HepG2 (cell line): ENCODE measurements around the gene WDR27. TPM values are rescaled to one million over a fixed set of nuclear protein-coding genes. Genes with fewer than 3 reads are reported as not detected.

Source experiments
- ATAD3A ChIP-seq: sonication (generic); formaldehyde crosslinking; IDR thresholded peaks from 2 replicates; pipeline ENCODE4 v1.4.0; 2020; ENCODE audit warnings: missing genetic modification reagents
- DMTF1 ChIP-seq: sonication (generic); formaldehyde crosslinking; IDR thresholded peaks from 2 replicates; pipeline ENCODE4 v1.4.0; 2020; ENCODE audit warnings: mild to moderate bottlenecking, missing genetic modification reagents
- DR1 ChIP-seq: sonication (generic); formaldehyde crosslinking; IDR thresholded peaks from 2 replicates; pipeline ENCODE4 v1.8.0; 2021; ENCODE audit warnings: mild to moderate bottlenecking, missing genetic modification reagents, inconsistent platforms
- GTF3A ChIP-seq: sonication (generic); formaldehyde crosslinking; conservative IDR thresholded peaks from 2 replicates; pipeline ENCODE4 v1.4.0; 2020; ENCODE audit warnings: mild to moderate bottlenecking, missing genetic modification reagents
- HCFC1 ChIP-seq: fragments of 150-350 bp; IDR thresholded peaks from 2 replicates; pipeline ENCODE4 v1.6.1; 2014; ENCODE audit warnings: low read depth, low read length
- MAFF ChIP-seq: IDR thresholded peaks from 2 replicates; pipeline ENCODE4 v1.6.1; 2011; ENCODE audit warnings: low read depth, low read length, improper control_type of control experiment
- NFATC3 ChIP-seq: sonication (generic); formaldehyde crosslinking; IDR thresholded peaks from 2 replicates; pipeline ENCODE4 v1.5.1; 2020; ENCODE audit warnings: mild to moderate bottlenecking, missing genetic modification reagents
- NKX3-1 ChIP-seq: sonication (generic); formaldehyde crosslinking; IDR thresholded peaks from 2 replicates; pipeline ENCODE4 v1.5.0; 2020; ENCODE audit warnings: missing genetic modification reagents
- ONECUT2 ChIP-seq: sonication (generic); formaldehyde crosslinking; IDR thresholded peaks from 2 replicates; pipeline ENCODE4 v1.4.0; 2020; ENCODE audit warnings: missing genetic modification reagents
- PAWR ChIP-seq: sonication (generic); formaldehyde crosslinking; IDR thresholded peaks from 2 replicates; pipeline ENCODE4 v1.4.0; 2020; ENCODE audit warnings: missing genetic modification reagents, mild to moderate bottlenecking, borderline replicate concordance
- PITX1 ChIP-seq: sonication (generic); formaldehyde crosslinking; IDR thresholded peaks from 2 replicates; pipeline ENCODE4 v1.5.1; 2020; ENCODE audit warnings: mild to moderate bottlenecking, missing genetic modification reagents
- SAP130 ChIP-seq: IDR thresholded peaks from 2 replicates; pipeline ENCODE4 v1.6.1; 2016; ENCODE audit warnings: low read depth
- WIZ ChIP-seq: sonication (generic); formaldehyde crosslinking; IDR thresholded peaks from 2 replicates; pipeline ENCODE4 v1.5.1; 2020; ENCODE audit warnings: mild to moderate bottlenecking, missing genetic modification reagents
- ZBTB10 ChIP-seq: sonication (generic); formaldehyde crosslinking; IDR thresholded peaks from 2 replicates; pipeline ENCODE4 v1.4.0; 2020; ENCODE audit warnings: missing genetic modification reagents, borderline replicate concordance
- ZFP90 ChIP-seq: sonication (generic); formaldehyde crosslinking; IDR thresholded peaks from 2 replicates; pipeline ENCODE4 v1.8.0; 2022; ENCODE audit warnings: missing genetic modification reagents, mild to moderate bottlenecking, inconsistent platforms, borderline replicate concordance
- ZKSCAN1 ChIP-seq: fragments of 150-350 bp; IDR thresholded peaks from 2 replicates; pipeline ENCODE4 v1.6.1; 2014; ENCODE audit warnings: low read length
- ZNF414 ChIP-seq: sonication (generic); formaldehyde crosslinking; IDR thresholded peaks from 2 replicates; pipeline ENCODE4 v1.5.0; 2020; ENCODE audit warnings: missing genetic modification reagents
- ZNF550 ChIP-seq: sonication (generic); formaldehyde crosslinking; IDR thresholded peaks from 2 replicates; pipeline ENCODE4 v1.4.0; 2020; ENCODE audit warnings: mild to moderate bottlenecking, missing genetic modification reagents, borderline replicate concordance
- ZSCAN31 ChIP-seq: sonication (generic); formaldehyde crosslinking; IDR thresholded peaks from 2 replicates; pipeline ENCODE4 v1.5.0; 2020; ENCODE audit warnings: low read depth, mild to moderate bottlenecking, missing genetic modification reagents
- polyA plus RNA-seq, 8 experiments: library from polyadenylated mRNA; depleted of rRNA in 3 of 8; stranded (reverse) in 7 of 8; unstranded in 1 of 8; fragments of >200 nt; fragmentation: Illumina TruSeq in 4 of 8; extraction: Trizol in 4 of 8; gene quantifications; 2 replicates each; pipeline versions ENCODE4 v1.2.1 to v1.2.3, GENCODE V29; 2011 to 2016; ENCODE audit warnings: low read depth in 4 of 8, missing spikeins in 1 of 8, mixed read lengths in 1 of 8; ENCODE audit not compliant: insufficient read depth in 1 of 8
- total RNA-seq, 5 experiments: library from RNA; depleted of rRNA; stranded (reverse); fragments of >200 nt; fragmentation: Illumina TruSeq; extraction: Trizol; gene quantifications; 2 replicates each; pipeline ENCODE4 v1.2.3, GENCODE V29; 2016; ENCODE audit warnings: low read depth in 1 of 5
- TF ChIP-seq, protein P1 (sequence below): sonication (generic); formaldehyde crosslinking; IDR thresholded peaks from 2 replicates; pipeline ENCODE4 v1.5.1; 2020; ENCODE audit warnings: mild to moderate bottlenecking, missing genetic modification reagents, borderline replicate concordance
- TF ChIP-seq, protein P2 (sequence below): sonication (generic); formaldehyde crosslinking; IDR thresholded peaks from 2 replicates; pipeline ENCODE4 v1.8.1; 2023; ENCODE audit warnings: mild to moderate bottlenecking, moderate library complexity, missing genetic modification reagents

WDR27 gene
- total and polyA plus RNA-seq, 2 of the 13 experiments (the other 11 are each of a cell fraction or from before 2014, with no cell fraction given) = 34.1 to 80.3 TPM

- no peak for TF ChIP-seq WIZ (CRISPR knock-in tag)
- TF ChIP-seq NFATC3 = no peak
- no peak for TF ChIP-seq DMTF1
- TF ChIP-seq ZNF550 = no peak
- 0 out of 2 replicates have a peak, but pooled peaks have one; percentile 47 for TF ChIP-seq ZFP90 (CRISPR knock-in tag)
- TF ChIP-seq, protein P1, sequence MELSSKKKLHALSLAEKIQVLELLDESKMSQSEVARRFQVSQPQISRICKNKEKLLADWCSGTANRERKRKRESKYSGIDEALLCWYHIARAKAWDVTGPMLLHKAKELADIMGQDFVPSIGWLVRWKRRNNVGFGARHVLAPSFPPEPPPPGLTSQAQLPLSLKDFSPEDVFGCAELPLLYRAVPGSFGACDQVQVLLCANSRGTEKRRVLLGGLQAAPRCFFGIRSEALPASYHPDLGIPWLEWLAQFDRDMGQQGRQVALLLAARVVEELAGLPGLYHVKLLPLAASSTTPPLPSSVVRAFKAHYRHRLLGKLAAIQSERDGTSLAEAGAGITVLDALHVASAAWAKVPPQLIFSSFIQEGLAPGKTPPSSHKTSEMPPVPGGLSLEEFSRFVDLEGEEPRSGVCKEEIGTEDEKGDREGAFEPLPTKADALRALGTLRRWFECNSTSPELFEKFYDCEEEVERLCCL = no peak
- peak; percentile 42; the same call in 1 of the 2 replicates for TF ChIP-seq MAFF
- no peak for TF ChIP-seq ZBTB10 (CRISPR knock-in tag)
- TF ChIP-seq HCFC1 = no peak
- TF ChIP-seq GTF3A (CRISPR knock-in tag) = no peak
- no peak for TF ChIP-seq ZKSCAN1
- TF ChIP-seq PAWR (CRISPR knock-in tag) = no peak
- TF ChIP-seq PITX1 = peak; percentile 91
- TF ChIP-seq ZSCAN31 (CRISPR knock-in tag) = peak; percentile 17; the same call in 1 of the 2 replicates
- TF ChIP-seq ONECUT2 (CRISPR knock-in tag) = 0 out of 2 replicates have a peak, but pooled peaks have one; percentile 22
- peak; percentile 84 for TF ChIP-seq SAP130 (CRISPR knock-in tag)
- TF ChIP-seq NKX3-1 (CRISPR knock-in tag) = no peak
- TF ChIP-seq, protein P2, sequence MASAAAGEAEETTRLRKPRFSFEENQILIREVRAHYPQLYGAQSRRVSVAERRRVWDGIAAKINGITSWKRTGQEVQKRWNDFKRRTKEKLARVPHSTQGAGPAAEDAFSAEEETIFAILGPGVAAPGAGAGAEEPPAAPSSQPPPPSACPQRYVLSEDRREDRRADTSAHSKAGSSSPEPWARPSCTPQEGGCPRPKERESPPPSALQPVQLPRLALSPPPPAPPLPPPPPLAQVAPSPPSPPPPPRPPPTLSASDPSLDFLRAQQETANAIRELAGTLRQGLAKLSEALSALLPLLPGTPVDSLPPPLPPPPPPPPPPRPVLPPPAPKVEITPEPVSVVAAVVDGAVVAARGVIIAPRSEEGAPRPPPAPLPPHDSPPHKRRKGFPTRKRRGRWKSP (CRISPR knock-in tag) = peak; percentile 37
- TF ChIP-seq ZNF414 = no peak; the same call in 1 of the 2 replicates
- 0 out of 2 replicates have a peak, but pooled peaks have one; percentile 74 for TF ChIP-seq DR1 (CRISPR knock-in tag)
- no peak for TF ChIP-seq ATAD3A (CRISPR knock-in tag)
Observed at GRCh38 chr6:169725125-169726048, 23.6 kb upstream of the WDR27 start (continued).
